Neural cell (in vitro differentiated cells): ENCODE measurements around the gene LRRC9. TPM values are rescaled to one million over a fixed set of nuclear protein-coding genes. Genes with fewer than 3 reads are reported as not detected.

Experiments used
- H2AFZ ChIP-seq: fragments of 200-600, 300-800 bp; sonication (generic), shearing (Covaris generic); 2 replicates; pipeline ENCODE4 v1.6.0; 2014; ENCODE audit warnings: low read depth, mild to moderate bottlenecking, antibody characterized with exemption, low read length, moderate library complexity
- H3F3A ChIP-seq: fragments of 200-600 bp; shearing (Covaris generic); 2 replicates; pipeline ENCODE4 v1.6.1; 2016; ENCODE audit warnings: mild to moderate bottlenecking, moderate library complexity, mixed read lengths, antibody characterized with exemption, low read length; ENCODE audit not compliant: insufficient read depth, poor library complexity, severe bottlenecking
- H3K27ac ChIP-seq: fragments of 200-600, 300-800 bp; sonication (generic), shearing (Covaris generic); 2 replicates; pipeline ENCODE4 v1.5.1; 2014; ENCODE audit warnings: mild to moderate bottlenecking, low read length, moderate library complexity
- H3K27me3 ChIP-seq: fragments of 300-800, 200-600 bp; sonication (generic), shearing (Covaris generic); 2 replicates; pipeline ENCODE4 v1.6.0; 2014; ENCODE audit warnings: mild to moderate bottlenecking, low read depth, low read length, moderate library complexity; ENCODE audit not compliant: insufficient read depth
- H3K36me3 ChIP-seq: fragments of 300-800, 200-600 bp; sonication (generic), shearing (Covaris generic); 2 replicates; pipeline ENCODE4 v1.5.1; 2014; ENCODE audit warnings: mild to moderate bottlenecking, antibody characterized with exemption, low read length, moderate library complexity; ENCODE audit not compliant: insufficient read depth
- H3K4me2 ChIP-seq: fragments of 300-800, 200-600 bp; sonication (generic), shearing (Covaris generic); 2 replicates; pipeline ENCODE4 v1.6.0; 2014; ENCODE audit warnings: mild to moderate bottlenecking, low read length
- H3K4me3 ChIP-seq: fragments of 300-800, 200-600 bp; sonication (generic), shearing (Covaris generic); 2 replicates; pipeline ENCODE4 v1.5.1; 2014; ENCODE audit warnings: mild to moderate bottlenecking, low read length, moderate library complexity
- H3K79me2 ChIP-seq: fragments of 200-600 bp; shearing (Covaris generic); replicated peaks from 2 replicates; pipeline ENCODE4 v1.6.0; 2014; ENCODE audit warnings: mild to moderate bottlenecking, low read length, moderate library complexity; ENCODE audit not compliant: insufficient read depth
- H3K9ac ChIP-seq: fragments of 300-800, 200-600 bp; sonication (generic), shearing (Covaris generic); 2 replicates; pipeline ENCODE4 v1.6.1; 2016; ENCODE audit warnings: mild to moderate bottlenecking, low read length, mixed read lengths
- H3K9me2 ChIP-seq: fragments of 200-600 bp; shearing (Covaris generic); 2 replicates; pipeline ENCODE4 v1.6.1; 2016; ENCODE audit warnings: mild to moderate bottlenecking, low read length, mixed read lengths; ENCODE audit not compliant: insufficient read depth
- H3K9me3 ChIP-seq: fragments of 200-600, 300-800 bp; sonication (generic), shearing (Covaris generic); 2 replicates; pipeline ENCODE4 v1.6.1; 2016; ENCODE audit warnings: mild to moderate bottlenecking, mixed run types, low read length, moderate library complexity, mixed read lengths
- H4K20me1 ChIP-seq: fragments of 200-600 bp; shearing (Covaris generic); 2 replicates; pipeline ENCODE4 v1.6.1; 2016; ENCODE audit warnings: mild to moderate bottlenecking, mixed run types; ENCODE audit not compliant: insufficient read depth
- CTCF ChIP-seq: fragments of 450-650 bp; IDR thresholded peaks from 2 replicates; pipeline ENCODE4 v1.5.1; 2014; ENCODE audit warnings: antibody characterized with exemption, mild to moderate bottlenecking, moderate library complexity; ENCODE audit not compliant: poor library complexity, severe bottlenecking
- EP300 ChIP-seq: fragments of 450-650 bp; conservative IDR thresholded peaks from 2 replicates; pipeline ENCODE4 v1.6.1; 2014; ENCODE audit warnings: antibody characterized with exemption, mild to moderate bottlenecking, moderate library complexity; ENCODE audit not compliant: poor library complexity, severe bottlenecking
- EZH2 ChIP-seq: fragments of 200-600, 300-800 bp; shearing (Covaris generic), sonication (generic); IDR thresholded peaks from 2 replicates; pipeline ENCODE4 v1.6.1; 2014; ENCODE audit warnings: antibody characterized with exemption, low read length, borderline replicate concordance, mild to moderate bottlenecking; ENCODE audit not compliant: insufficient read depth, poor library complexity, severe bottlenecking
- MXI1 ChIP-seq: fragments of 450-650 bp; conservative IDR thresholded peaks from 2 replicates; pipeline ENCODE4 v1.6.1; 2014; ENCODE audit warnings: antibody characterized with exemption, mild to moderate bottlenecking; ENCODE audit not compliant: poor library complexity, severe bottlenecking
- POLR2AphosphoS5 ChIP-seq: IDR thresholded peaks from 2 replicates; pipeline ENCODE4 v1.6.1; 2012
- RAD21 ChIP-seq: fragments of 450-650 bp; conservative IDR thresholded peaks from 2 replicates; pipeline ENCODE4 v1.6.1; 2014; ENCODE audit warnings: antibody characterized with exemption, mild to moderate bottlenecking, moderate library complexity
- REST ChIP-seq: IDR thresholded peaks from 2 replicates; pipeline ENCODE4 v1.6.1; 2012; ENCODE audit warnings: borderline replicate concordance
- SMC3 ChIP-seq: fragments of 450-650 bp; conservative IDR thresholded peaks from 2 replicates; pipeline ENCODE4 v1.6.1; 2014; ENCODE audit warnings: antibody characterized with exemption, mild to moderate bottlenecking, moderate library complexity; ENCODE audit not compliant: poor library complexity
- TAF1 ChIP-seq: IDR thresholded peaks from 2 replicates; pipeline ENCODE4 v1.6.1; 2012; ENCODE audit warnings: low read depth
- polyA plus RNA-seq: library from polyadenylated mRNA; depleted of rRNA; stranded (reverse); fragments of >200 nt; gene quantifications from 2 replicates; pipeline ENCODE4 v1.2.3, GENCODE V29; 2014

Gene LRRC9
- polyA plus RNA-seq, 1 donor from 2014 or later, result 1.3 TPM

- Histone ChIP-seq H3K9me3 (no peaks in the 10 kb centered on the region), H3K79me2 (no peaks in the 10 kb centered on the region), H3K9me2 (no peaks in the 10 kb centered on the region), H3K27me3 (no peaks in the 10 kb centered on the region), H2AFZ (no peak overlapping the region), H3K36me3 (no peaks in the 10 kb centered on the region), H3K4me3 (no peak overlapping the region), H3F3A (no peaks in the 10 kb centered on the region), H3K9ac (no peak overlapping the region), H3K27ac (no peak overlapping the region), H4K20me1 (no peaks in the 10 kb centered on the region), H3K4me2 (no peak overlapping the region)
- TF ChIP-seq EZH2, result no peak
- TF ChIP-seq SMC3, result no peak
- TF ChIP-seq POLR2AphosphoS5, result no peak
- no peak for TF ChIP-seq TAF1
- no peak for TF ChIP-seq REST
- no peak for TF ChIP-seq EP300
- no peak for TF ChIP-seq RAD21
- TF ChIP-seq CTCF, result no peak
- TF ChIP-seq MXI1, result no peak
Observed at GRCh38 chr14:60079723-60080122, 159.8 kb downstream of the LRRC9 start.

GRCh38 chr14:60085085-60085484, 165.1 kb downstream of the LRRC9 start:
- TF ChIP-seq EZH2, result no peak
- no peak for TF ChIP-seq REST
- TF ChIP-seq POLR2AphosphoS5, result no peak
- no peak overlapping the region for H3K27ac ChIP-seq
- H3K9me2 ChIP-seq, result no peaks in the 10 kb centered on the region
- no peaks in the 10 kb centered on the region for H4K20me1 ChIP-seq
- no peak overlapping the region for H3K4me3 ChIP-seq
- H3K4me2 ChIP-seq, result no peak overlapping the region
- no peaks in the 10 kb centered on the region for H3K9me3 ChIP-seq
- H2AFZ ChIP-seq, result no peak overlapping the region
- H3K27me3 ChIP-seq, result no peaks in the 10 kb centered on the region
- H3K9ac ChIP-seq, result no peak overlapping the region
- no peaks in the 10 kb centered on the region for H3K79me2 ChIP-seq
- no peaks in the 10 kb centered on the region for H3K36me3 ChIP-seq
- H3F3A ChIP-seq, result no peaks in the 10 kb centered on the region
